GM12878 (cell line): ENCODE measurements around the gene ATP4B. TPM values are rescaled to one million over a fixed set of nuclear protein-coding genes. Genes with fewer than 3 reads are reported as not detected.
A peak's percentile ranks its signal among the peaks of the same experiment; 100 is the strongest.

Source experiments
- ATAC-seq: fragments of 200-7000 bp; cut with Tn5 transposase; 3 replicates; pipeline ENCODE4 v1.9.1; 2020; ENCODE audit warnings: mild to moderate bottlenecking, moderate library complexity
- BruUV-seq: library from RNA; stranded (reverse); fragments of 400-500 nt; replicated peaks from 2 replicates; lab custom pipeline; 2021; lab: Mats Ljungman, UMichigan
- CTCF ChIA-PET: fragments of 300-600 bp; sonication (Branson Sonifier 250); formaldehyde crosslinking; extraction: SDS; loops from one replicate; lab custom pipeline; 2021; ENCODE audit warnings: inconsistent platforms; lab: Yijun Ruan, JAX
- POLR2A ChIA-PET: fragments of 350-600 bp; formaldehyde crosslinking; extraction: SDS; loops from one replicate; lab custom pipeline; 2021; ENCODE audit warnings: inconsistent platforms; lab: Charles Lee
- RAD21 ChIA-PET: fragments of 300-600 bp; sonication (Branson Sonifier 250); formaldehyde crosslinking; loops from one replicate; lab custom pipeline; 2023; ENCODE audit warnings: antibody characterized with exemption; ENCODE audit not compliant: unreplicated experiment; lab: Charles Lee
- SMC1A ChIA-PET: fragments of 300-600 bp; sonication (Branson Sonifier 250); formaldehyde crosslinking; loops from one replicate; lab custom pipeline; 2023; ENCODE audit not compliant: unreplicated experiment, uncharacterized antibody; lab: Charles Lee
- DNase-seq: peaks from one replicate; pipeline ENCODE4 v3.0.0-alpha.2; 2011; ENCODE audit warnings: low read depth, low spot score
- FAIRE-seq: peaks from 3 replicates; lab custom pipeline; 2011; peaks lifted over from hg19 to GRCh38; lab: Jason Lieb, UNC
- H2AFZ ChIP-seq: 2 replicates; pipeline ENCODE4 v1.6.0; 2011; ENCODE audit warnings: low read depth, low read length, control low read depth; ENCODE audit not compliant: control insufficient read depth
- H3K27ac ChIP-seq: 2 replicates; pipeline ENCODE4 v1.5.1; 2011; ENCODE audit warnings: control low read depth; ENCODE audit not compliant: control insufficient read depth, insufficient read depth
- H3K27me3 ChIP-seq, 2 experiments: replicated peaks in 1 of 2; 2 replicates each; pipeline versions ENCODE4 v1.6.0 to v1.6.1; 2011; ENCODE audit warnings: low read length in 1 of 2; ENCODE audit not compliant: control insufficient read depth in 2 of 2, insufficient read depth in 2 of 2
- H3K36me3 ChIP-seq, 2 experiments: 2 replicates each; pipeline ENCODE4 v1.5.1; 2011; ENCODE audit warnings: low read length in 1 of 2; ENCODE audit not compliant: control insufficient read depth in 2 of 2, insufficient read depth in 2 of 2
- H3K4me1 ChIP-seq: 2 replicates; pipeline ENCODE4 v1.6.1; 2011; ENCODE audit warnings: mild to moderate bottlenecking, low read length, moderate library complexity, mixed read lengths; ENCODE audit not compliant: control insufficient read depth, insufficient read depth
- H3K4me2 ChIP-seq: 2 replicates; pipeline ENCODE4 v1.6.0; 2011; ENCODE audit warnings: control low read depth; ENCODE audit not compliant: control insufficient read depth, insufficient read depth
- H3K4me3 ChIP-seq: fragments of 200-600 bp; sonication (generic); 2 replicates; pipeline ENCODE4 v1.5.1; 2016
- H3K79me2 ChIP-seq: 2 replicates; pipeline ENCODE4 v1.6.0; 2011; ENCODE audit warnings: low read length; ENCODE audit not compliant: control insufficient read depth, insufficient read depth
- H3K9ac ChIP-seq: 2 replicates; pipeline ENCODE4 v1.8.0; 2011; ENCODE audit warnings: low read length, control low read depth, mixed read lengths; ENCODE audit not compliant: control insufficient read depth, insufficient read depth
- H3K9me3 ChIP-seq: replicated peaks from 3 replicates; pipeline ENCODE4 v1.5.1; 2011; ENCODE audit warnings: mild to moderate bottlenecking, low read length; ENCODE audit not compliant: control insufficient read depth, insufficient read depth
- H4K20me1 ChIP-seq: 2 replicates; pipeline ENCODE4 v1.6.0; 2011; ENCODE audit not compliant: control insufficient read depth, insufficient read depth
- DPF2 ChIP-seq: fragments of 450-650 bp; IDR thresholded peaks from 2 replicates; pipeline ENCODE4 v1.6.1; 2017; ENCODE audit warnings: mild to moderate bottlenecking
- EED ChIP-seq: sonication (generic); IDR thresholded peaks from 2 replicates; pipeline ENCODE4 v1.6.1; 2016; ENCODE audit warnings: antibody characterized with exemption, low read depth
- EP300 ChIP-seq, 2 experiments: fragments of 150-350 bp in 1 of 2; IDR thresholded peaks; 2 replicates each; pipeline ENCODE4 v1.6.1; 2011 to 2012; ENCODE audit warnings: low read depth in 2 of 2, low read length in 2 of 2, borderline replicate concordance in 1 of 2, improper control_type of control experiment in 1 of 2, inconsistent platforms in 1 of 2; ENCODE audit not compliant: control insufficient read depth in 1 of 2
- NFYB ChIP-seq: IDR thresholded peaks from 2 replicates; pipeline ENCODE4 v1.6.1; 2011; ENCODE audit warnings: low read depth, mild to moderate bottlenecking, low read length, improper control_type of control experiment, moderate library complexity; ENCODE audit not compliant: insufficient read depth
- POU2F2 ChIP-seq: IDR thresholded peaks from 3 replicates; pipeline ENCODE4 v1.6.1; 2011; ENCODE audit warnings: low read depth, mild to moderate bottlenecking, low read length, borderline replicate concordance
- SIX5 ChIP-seq: IDR thresholded peaks from 2 replicates; pipeline ENCODE4 v1.6.1; 2011; ENCODE audit warnings: mild to moderate bottlenecking, low read depth, low read length, moderate library complexity; ENCODE audit not compliant: severe bottlenecking
- SPI1 ChIP-seq: IDR thresholded peaks from 2 replicates; pipeline ENCODE4 v1.6.1; 2011; ENCODE audit warnings: low read depth, mild to moderate bottlenecking, low read length, moderate library complexity, borderline replicate concordance; ENCODE audit not compliant: insufficient read depth
- TBL1XR1 ChIP-seq: IDR thresholded peaks from 2 replicates; pipeline ENCODE4 v1.6.1; 2012; ENCODE audit warnings: low read depth, low read length, improper control_type of control experiment
- ZNF384 ChIP-seq: IDR thresholded peaks from 2 replicates; pipeline ENCODE4 v1.6.1; 2012; ENCODE audit warnings: low read depth, mild to moderate bottlenecking, low read length, improper control_type of control experiment, borderline replicate concordance
- WGBS: methylation state at CpG from one replicate; pipeline ENCODE4 v1.1.6; 2016; ENCODE audit warnings: low lambda C conversion rate; ENCODE audit not compliant: insufficient replicate concordance, insufficient coverage; ENCODE audit errors: missing lambda C conversion rate; 5-methylcytosine and 5-hydroxymethylcytosine counted together
- in situ Hi-C: fragments of 300-500 bp; cut with MboI; formaldehyde crosslinking; loops from 9 replicates; pipeline ENCODE4 v1.14.3; 2018; ENCODE audit warnings: mixed read lengths
- intact Hi-C: fragments of 100-400 bp; cut with micrococcal nuclease; formaldehyde crosslinking; loops from one replicate; pipeline ENCODE4 v1.14.2; 2022; ENCODE audit not compliant: unreplicated experiment
- polyA plus RNA-seq, 11 experiments: library from polyadenylated mRNA; depleted of rRNA in 4 of 11; unstranded in 6 of 11; stranded (reverse) in 5 of 11; fragments of >200 nt; fragmentation: Nextera tagmentation in 4 of 11; fragmentation: Illumina TruSeq in 1 of 11; extraction: Ambion mirVana in 4 of 11; extraction: Trizol in 1 of 11; gene quantifications; 1 replicate in 1 of 11; 2 replicates in 10 of 11; pipeline versions ENCODE4 v1.2.1 to v1.2.3, GENCODE V29; 2011 to 2016; ENCODE audit warnings: inconsistent platforms in 2 of 11, missing spikeins in 2 of 11, low read depth in 1 of 11
- total RNA-seq, 4 experiments: library from RNA; depleted of rRNA in 3 of 4; stranded (reverse); fragments of >200 nt in 3 of 4; fragmentation: Illumina TruSeq in 1 of 4; extraction: Trizol in 1 of 4; gene quantifications; 2 replicates each; pipeline versions ENCODE4 v1.2.1 to v1.2.3, GENCODE V29; 2013 to 2021
- TF ChIP-seq, protein P1 (sequence below): fragments of 450-650 bp; IDR thresholded peaks from 2 replicates; pipeline ENCODE4 v1.6.1; 2018; ENCODE audit warnings: borderline replicate concordance, mild to moderate bottlenecking; ENCODE audit not compliant: partially characterized antibody
- TF ChIP-seq, protein P2 (sequence below): fragments of 150-350 bp; IDR thresholded peaks from 2 replicates; pipeline ENCODE4 v1.6.1; 2016; ENCODE audit warnings: low read depth, low read length
- TF ChIP-seq, protein P3 (sequence below): fragments of 450-650 bp; formaldehyde crosslinking; IDR thresholded peaks from 2 replicates; pipeline ENCODE4 v1.4.0; 2020; ENCODE audit warnings: mild to moderate bottlenecking, moderate library complexity

Gene ATP4B
- total and polyA plus RNA-seq, 10 of the 15 experiments (the other 5 are each of a cell fraction or from before 2014, with no cell fraction given) = 0.05 to 0.33 (median 0.20) TPM; not detected in 4

DNA sequence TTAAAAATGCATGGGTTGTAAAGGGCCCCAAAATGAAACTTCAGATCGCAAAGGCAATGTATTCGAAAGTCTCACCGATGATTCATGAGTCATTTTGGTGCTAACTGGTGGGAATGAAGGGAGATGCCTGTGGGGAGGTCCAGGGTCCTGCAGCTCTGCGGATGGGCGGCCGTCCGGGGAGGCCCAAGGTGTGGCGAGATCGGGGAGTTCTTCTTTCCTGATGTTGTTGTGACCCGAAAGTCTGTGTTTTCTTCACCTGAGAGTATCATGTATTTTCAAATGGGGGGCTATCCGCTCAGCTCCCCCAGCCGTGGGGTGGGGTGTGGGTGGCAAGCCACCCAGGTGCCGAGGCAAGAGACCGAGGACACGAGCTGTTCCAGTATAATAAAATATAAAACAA is 37.0 kb downstream of the ATP4B start:
- Histone ChIP-seq H3K9ac (no peak overlapping the region), H3K4me2 (no peak overlapping the region), H3K4me3 (no peak overlapping the region), H4K20me1 (no peaks in the 10 kb centered on the region), H3K36me3 (peaks cover 13 to 19% of the 10 kb centered on the region in 2 experiments; a peak in 3 of 4 replicates), H3K27ac (no peak overlapping the region), H3K27me3 (no peaks in the 10 kb centered on the region), H3K4me1 (no peaks in the 10 kb centered on the region), H3K79me2 (peaks cover 8% of the 10 kb centered on the region), H2AFZ (no peak overlapping the region), H3K9me3 (no peaks in the 10 kb centered on the region)
- ChIA-PET SMC1A (no interaction called here), RAD21 (no interaction called here), POLR2A (no interaction called here), CTCF (no interaction called here)
- in situ Hi-C loops = no loop called here
- TSS peak; percentile 33 for BruUV-seq
- ATAC-seq (no peak), DNase-seq (no peak), FAIRE-seq (no peak)
- intact Hi-C loops = no loop called here
- no peak for TF ChIP-seq SIX5
- TF ChIP-seq NFYB = no peak
- TF ChIP-seq EP300 (IDR thresholded peaks at IDR 0.05; ENCODE audit: borderline replicate concordance in 1 of 2, control insufficient read depth in 1 of 2, low read depth in 2 of 2, low read length in 2 of 2) = no peak
- no peak for TF ChIP-seq SPI1
- TF ChIP-seq, protein P1, sequence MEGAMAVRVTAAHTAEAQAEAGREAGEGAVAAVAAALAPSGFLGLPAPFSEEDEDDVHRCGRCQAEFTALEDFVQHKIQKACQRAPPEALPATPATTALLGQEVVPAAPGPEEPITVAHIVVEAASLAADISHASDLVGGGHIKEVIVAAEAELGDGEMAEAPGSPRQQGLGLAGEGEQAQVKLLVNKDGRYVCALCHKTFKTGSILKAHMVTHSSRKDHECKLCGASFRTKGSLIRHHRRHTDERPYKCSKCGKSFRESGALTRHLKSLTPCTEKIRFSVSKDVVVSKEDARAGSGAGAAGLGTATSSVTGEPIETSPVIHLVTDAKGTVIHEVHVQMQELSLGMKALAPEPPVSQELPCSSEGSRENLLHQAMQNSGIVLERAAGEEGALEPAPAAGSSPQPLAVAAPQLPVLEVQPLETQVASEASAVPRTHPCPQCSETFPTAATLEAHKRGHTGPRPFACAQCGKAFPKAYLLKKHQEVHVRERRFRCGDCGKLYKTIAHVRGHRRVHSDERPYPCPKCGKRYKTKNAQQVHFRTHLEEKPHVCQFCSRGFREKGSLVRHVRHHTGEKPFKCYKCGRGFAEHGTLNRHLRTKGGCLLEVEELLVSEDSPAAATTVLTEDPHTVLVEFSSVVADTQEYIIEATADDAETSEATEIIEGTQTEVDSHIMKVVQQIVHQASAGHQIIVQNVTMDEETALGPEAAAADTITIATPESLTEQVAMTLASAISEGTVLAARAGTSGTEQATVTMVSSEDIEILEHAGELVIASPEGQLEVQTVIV = no peak
- TF ChIP-seq, protein P2, sequence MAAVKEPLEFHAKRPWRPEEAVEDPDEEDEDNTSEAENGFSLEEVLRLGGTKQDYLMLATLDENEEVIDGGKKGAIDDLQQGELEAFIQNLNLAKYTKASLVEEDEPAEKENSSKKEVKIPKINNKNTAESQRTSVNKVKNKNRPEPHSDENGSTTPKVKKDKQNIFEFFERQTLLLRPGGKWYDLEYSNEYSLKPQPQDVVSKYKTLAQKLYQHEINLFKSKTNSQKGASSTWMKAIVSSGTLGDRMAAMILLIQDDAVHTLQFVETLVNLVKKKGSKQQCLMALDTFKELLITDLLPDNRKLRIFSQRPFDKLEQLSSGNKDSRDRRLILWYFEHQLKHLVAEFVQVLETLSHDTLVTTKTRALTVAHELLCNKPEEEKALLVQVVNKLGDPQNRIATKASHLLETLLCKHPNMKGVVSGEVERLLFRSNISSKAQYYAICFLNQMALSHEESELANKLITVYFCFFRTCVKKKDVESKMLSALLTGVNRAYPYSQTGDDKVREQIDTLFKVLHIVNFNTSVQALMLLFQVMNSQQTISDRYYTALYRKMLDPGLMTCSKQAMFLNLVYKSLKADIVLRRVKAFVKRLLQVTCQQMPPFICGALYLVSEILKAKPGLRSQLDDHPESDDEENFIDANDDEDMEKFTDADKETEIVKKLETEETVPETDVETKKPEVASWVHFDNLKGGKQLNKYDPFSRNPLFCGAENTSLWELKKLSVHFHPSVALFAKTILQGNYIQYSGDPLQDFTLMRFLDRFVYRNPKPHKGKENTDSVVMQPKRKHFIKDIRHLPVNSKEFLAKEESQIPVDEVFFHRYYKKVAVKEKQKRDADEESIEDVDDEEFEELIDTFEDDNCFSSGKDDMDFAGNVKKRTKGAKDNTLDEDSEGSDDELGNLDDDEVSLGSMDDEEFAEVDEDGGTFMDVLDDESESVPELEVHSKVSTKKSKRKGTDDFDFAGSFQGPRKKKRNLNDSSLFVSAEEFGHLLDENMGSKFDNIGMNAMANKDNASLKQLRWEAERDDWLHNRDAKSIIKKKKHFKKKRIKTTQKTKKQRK = no peak
- no peak for TF ChIP-seq POU2F2
- TF ChIP-seq TBL1XR1 = no peak
- TF ChIP-seq DPF2 = no peak
- TF ChIP-seq ZNF384 = no peak
- no peak for TF ChIP-seq EED
- TF ChIP-seq, protein P3, sequence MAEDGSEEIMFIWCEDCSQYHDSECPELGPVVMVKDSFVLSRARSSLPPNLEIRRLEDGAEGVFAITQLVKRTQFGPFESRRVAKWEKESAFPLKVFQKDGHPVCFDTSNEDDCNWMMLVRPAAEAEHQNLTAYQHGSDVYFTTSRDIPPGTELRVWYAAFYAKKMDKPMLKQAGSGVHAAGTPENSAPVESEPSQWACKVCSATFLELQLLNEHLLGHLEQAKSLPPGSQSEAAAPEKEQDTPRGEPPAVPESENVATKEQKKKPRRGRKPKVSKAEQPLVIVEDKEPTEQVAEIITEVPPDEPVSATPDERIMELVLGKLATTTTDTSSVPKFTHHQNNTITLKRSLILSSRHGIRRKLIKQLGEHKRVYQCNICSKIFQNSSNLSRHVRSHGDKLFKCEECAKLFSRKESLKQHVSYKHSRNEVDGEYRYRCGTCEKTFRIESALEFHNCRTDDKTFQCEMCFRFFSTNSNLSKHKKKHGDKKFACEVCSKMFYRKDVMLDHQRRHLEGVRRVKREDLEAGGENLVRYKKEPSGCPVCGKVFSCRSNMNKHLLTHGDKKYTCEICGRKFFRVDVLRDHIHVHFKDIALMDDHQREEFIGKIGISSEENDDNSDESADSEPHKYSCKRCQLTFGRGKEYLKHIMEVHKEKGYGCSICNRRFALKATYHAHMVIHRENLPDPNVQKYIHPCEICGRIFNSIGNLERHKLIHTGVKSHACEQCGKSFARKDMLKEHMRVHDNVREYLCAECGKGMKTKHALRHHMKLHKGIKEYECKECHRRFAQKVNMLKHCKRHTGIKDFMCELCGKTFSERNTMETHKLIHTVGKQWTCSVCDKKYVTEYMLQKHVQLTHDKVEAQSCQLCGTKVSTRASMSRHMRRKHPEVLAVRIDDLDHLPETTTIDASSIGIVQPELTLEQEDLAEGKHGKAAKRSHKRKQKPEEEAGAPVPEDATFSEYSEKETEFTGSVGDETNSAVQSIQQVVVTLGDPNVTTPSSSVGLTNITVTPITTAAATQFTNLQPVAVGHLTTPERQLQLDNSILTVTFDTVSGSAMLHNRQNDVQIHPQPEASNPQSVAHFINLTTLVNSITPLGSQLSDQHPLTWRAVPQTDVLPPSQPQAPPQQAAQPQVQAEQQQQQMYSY (CRISPR knock-in tag) = no peak
- 98% methylated on average over 15 of the region's 15 CpGs for WGBS
